Measurements from ENCODE around the gene HIP1. TPM values are rescaled to one million over a fixed set of nuclear protein-coding genes. Genes with fewer than 3 reads are reported as not detected.
A peak's percentile ranks its signal among the peaks of the same experiment; 100 is the strongest.

The HIP1 gene
- polyA plus RNA-seq, 1 of the 3 experiments (the other 2 are of a cell fraction) = 11.3 TPM

DNA sequence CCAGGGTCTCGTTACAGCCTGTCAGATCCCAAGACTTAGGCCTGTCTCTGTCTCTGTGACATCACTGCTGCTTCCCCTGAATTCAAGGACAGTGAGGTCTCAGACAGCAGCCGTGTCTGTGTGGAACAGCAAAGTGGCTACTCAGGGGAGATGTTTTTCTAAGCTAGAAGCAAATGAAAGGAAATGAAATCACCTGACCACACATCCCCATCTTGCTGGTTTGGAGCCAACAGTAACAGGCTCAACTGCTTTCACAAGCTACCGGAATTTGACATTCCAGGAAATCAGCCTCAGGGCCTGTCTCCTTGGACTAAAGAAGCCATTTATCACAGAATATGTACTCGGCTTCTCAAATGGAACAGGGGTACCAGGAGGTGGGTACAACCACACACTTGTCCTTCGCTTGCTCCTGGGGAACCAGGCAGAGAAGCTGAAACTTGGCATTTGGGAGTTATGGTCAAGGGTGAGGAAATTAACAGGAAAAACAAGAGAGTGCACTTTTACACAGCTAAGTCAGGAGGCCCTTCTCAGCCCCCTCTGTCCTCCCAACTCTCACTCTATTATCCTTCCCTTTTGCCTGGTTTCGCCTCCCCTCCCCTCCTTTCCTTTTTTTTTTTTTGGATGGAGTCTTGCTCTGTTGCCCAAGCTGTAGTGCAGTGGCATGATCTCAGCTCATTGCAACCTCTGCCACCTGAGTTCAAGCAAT lies 173.5 kb downstream of the HIP1 start:
- Histone ChIP-seq H3K36me3 (replicated peaks in 1 of 2; ENCODE audit: control insufficient read depth in 1 of 2, insufficient read depth in 2 of 2, low read length in 1 of 2) (peaks cover 0 to 15% of the 10 kb centered on the region in 2 experiments), H3K4me2 (no peak overlapping the region), H3K27me3 (ENCODE audit: insufficient read depth) (no peaks in the 10 kb centered on the region), H3K4me1 (ENCODE audit: control insufficient read depth in 1 of 2, insufficient read depth in 2 of 2, low read depth in 1 of 2, low read length in 1 of 2) (peaks cover 5 to 11% of the 10 kb centered on the region in 2 experiments; a peak in 2 of 4 replicates), H3K27ac (ENCODE audit: low read depth in 2 of 2, low read length in 1 of 2) (no peak overlapping the region), H3K9me2 (no peaks in the 10 kb centered on the region), H4K20me1 (ENCODE audit: insufficient read depth) (peaks cover 51% of the 10 kb centered on the region), H3F3A (replicated peaks; ENCODE audit: insufficient read depth) (peaks cover 17% of the 10 kb centered on the region), H3K9ac (no peak overlapping the region), H2AFZ (ENCODE audit: low read depth) (no peak overlapping the region), H3K79me2 (ENCODE audit: insufficient read depth) (no peaks in the 10 kb centered on the region), H3K9me3 (no peaks in the 10 kb centered on the region), H3K4me3 (ENCODE audit: low read depth in 2 of 2, low read length in 1 of 2) (no peak overlapping the region)
- 44% methylated on average over 6 of the region's 6 CpGs for WGBS (ENCODE audit: low lambda C conversion rate)
- CTCF ChIA-PET = no interaction called here
- peak; percentile 56 for DNase-seq
- POLR2A ChIA-PET = interaction anchor here (0.6 kb wide), 1 partner anchor 9 kb away, joined by 3 read pairs; no protein-coding TSS in a partner anchor
- TF ChIP-seq YY1 (IDR thresholded peaks at IDR 0.05; ENCODE audit: low read depth) (no peak), GABPA (IDR thresholded peaks at IDR 0.05; ENCODE audit: low read depth) (no peak), JUND (IDR thresholded peaks at IDR 0.05) (peak; percentile 54; the same call in 1 of the 2 replicates), POLR2AphosphoS5 (IDR thresholded peaks at IDR 0.05; ENCODE audit: low read depth, low read length) (peak; percentile 83; the same call in 1 of the 2 replicates), SMC3 (IDR thresholded peaks at IDR 0.05; ENCODE audit: low read depth, low read length) (no peak), FOSL2 (IDR thresholded peaks at IDR 0.05; ENCODE audit: borderline replicate concordance, low read depth) (peak; percentile 48; the same call in 1 of the 2 replicates), NFIC (IDR thresholded peaks at IDR 0.05; ENCODE audit: borderline replicate concordance) (peak; percentile 97), NRF1 (IDR thresholded peaks at IDR 0.05; ENCODE audit: low read depth, low read length) (no peak), ELF1 (IDR thresholded peaks at IDR 0.05) (no peak), CHD2 (IDR thresholded peaks at IDR 0.05; ENCODE audit: low read length, partially characterized antibody) (no peak), RAD21 (IDR thresholded peaks at IDR 0.05; ENCODE audit: low read length) (0 out of 2 replicates have a peak, but pooled peaks have one; percentile 16), GATA2 (CRISPR knock-in tag; IDR thresholded peaks at IDR 0.05) (no peak), MXI1 (IDR thresholded peaks at IDR 0.05; ENCODE audit: low read depth, low read length) (no peak), FOXJ3 (CRISPR knock-in tag; IDR thresholded peaks at IDR 0.05) (no peak), FOXM1 (IDR thresholded peaks at IDR 0.05; ENCODE audit: low read depth) (no peak; the same call in 1 of the 2 replicates), TEAD4 (IDR thresholded peaks at IDR 0.05; ENCODE audit: borderline replicate concordance, insufficient read depth) (peak; percentile 92), TCF12 (IDR thresholded peaks at IDR 0.05) (peak; percentile 92), EP300 (IDR thresholded peaks at IDR 0.05; ENCODE audit: borderline replicate concordance in 1 of 2, low read depth in 1 of 2, low read length in 1 of 2) (peak in 1 of 2 experiments; percentile 79; a peak in 2 of 4 replicates), RXRA (IDR thresholded peaks at IDR 0.05; ENCODE audit: borderline replicate concordance, low read depth) (no peak), RFX5 (IDR thresholded peaks at IDR 0.05; ENCODE audit: low read length) (no peak), EZH2phosphoT487 (IDR thresholded peaks at IDR 0.05; ENCODE audit: borderline replicate concordance, low read depth) (no peak), MEF2A (IDR thresholded peaks at IDR 0.05; ENCODE audit: borderline replicate concordance, low read depth) (no peak), RCOR1 (IDR thresholded peaks at IDR 0.05; ENCODE audit: low read length) (no peak)
- TF ChIP-seq, protein P1, sequence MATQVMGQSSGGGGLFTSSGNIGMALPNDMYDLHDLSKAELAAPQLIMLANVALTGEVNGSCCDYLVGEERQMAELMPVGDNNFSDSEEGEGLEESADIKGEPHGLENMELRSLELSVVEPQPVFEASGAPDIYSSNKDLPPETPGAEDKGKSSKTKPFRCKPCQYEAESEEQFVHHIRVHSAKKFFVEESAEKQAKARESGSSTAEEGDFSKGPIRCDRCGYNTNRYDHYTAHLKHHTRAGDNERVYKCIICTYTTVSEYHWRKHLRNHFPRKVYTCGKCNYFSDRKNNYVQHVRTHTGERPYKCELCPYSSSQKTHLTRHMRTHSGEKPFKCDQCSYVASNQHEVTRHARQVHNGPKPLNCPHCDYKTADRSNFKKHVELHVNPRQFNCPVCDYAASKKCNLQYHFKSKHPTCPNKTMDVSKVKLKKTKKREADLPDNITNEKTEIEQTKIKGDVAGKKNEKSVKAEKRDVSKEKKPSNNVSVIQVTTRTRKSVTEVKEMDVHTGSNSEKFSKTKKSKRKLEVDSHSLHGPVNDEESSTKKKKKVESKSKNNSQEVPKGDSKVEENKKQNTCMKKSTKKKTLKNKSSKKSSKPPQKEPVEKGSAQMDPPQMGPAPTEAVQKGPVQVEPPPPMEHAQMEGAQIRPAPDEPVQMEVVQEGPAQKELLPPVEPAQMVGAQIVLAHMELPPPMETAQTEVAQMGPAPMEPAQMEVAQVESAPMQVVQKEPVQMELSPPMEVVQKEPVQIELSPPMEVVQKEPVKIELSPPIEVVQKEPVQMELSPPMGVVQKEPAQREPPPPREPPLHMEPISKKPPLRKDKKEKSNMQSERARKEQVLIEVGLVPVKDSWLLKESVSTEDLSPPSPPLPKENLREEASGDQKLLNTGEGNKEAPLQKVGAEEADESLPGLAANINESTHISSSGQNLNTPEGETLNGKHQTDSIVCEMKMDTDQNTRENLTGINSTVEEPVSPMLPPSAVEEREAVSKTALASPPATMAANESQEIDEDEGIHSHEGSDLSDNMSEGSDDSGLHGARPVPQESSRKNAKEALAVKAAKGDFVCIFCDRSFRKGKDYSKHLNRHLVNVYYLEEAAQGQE (IDR thresholded peaks at IDR 0.05; ENCODE audit: low read depth, low read length) = peak; percentile 33; the same call in 1 of the 2 replicates
- TF ChIP-seq, protein P2, sequence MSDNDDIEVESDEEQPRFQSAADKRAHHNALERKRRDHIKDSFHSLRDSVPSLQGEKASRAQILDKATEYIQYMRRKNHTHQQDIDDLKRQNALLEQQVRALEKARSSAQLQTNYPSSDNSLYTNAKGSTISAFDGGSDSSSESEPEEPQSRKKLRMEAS (IDR thresholded peaks at IDR 0.05; ENCODE audit: low read depth) = peak; percentile 78
- TF ChIP-seq, protein P3, sequence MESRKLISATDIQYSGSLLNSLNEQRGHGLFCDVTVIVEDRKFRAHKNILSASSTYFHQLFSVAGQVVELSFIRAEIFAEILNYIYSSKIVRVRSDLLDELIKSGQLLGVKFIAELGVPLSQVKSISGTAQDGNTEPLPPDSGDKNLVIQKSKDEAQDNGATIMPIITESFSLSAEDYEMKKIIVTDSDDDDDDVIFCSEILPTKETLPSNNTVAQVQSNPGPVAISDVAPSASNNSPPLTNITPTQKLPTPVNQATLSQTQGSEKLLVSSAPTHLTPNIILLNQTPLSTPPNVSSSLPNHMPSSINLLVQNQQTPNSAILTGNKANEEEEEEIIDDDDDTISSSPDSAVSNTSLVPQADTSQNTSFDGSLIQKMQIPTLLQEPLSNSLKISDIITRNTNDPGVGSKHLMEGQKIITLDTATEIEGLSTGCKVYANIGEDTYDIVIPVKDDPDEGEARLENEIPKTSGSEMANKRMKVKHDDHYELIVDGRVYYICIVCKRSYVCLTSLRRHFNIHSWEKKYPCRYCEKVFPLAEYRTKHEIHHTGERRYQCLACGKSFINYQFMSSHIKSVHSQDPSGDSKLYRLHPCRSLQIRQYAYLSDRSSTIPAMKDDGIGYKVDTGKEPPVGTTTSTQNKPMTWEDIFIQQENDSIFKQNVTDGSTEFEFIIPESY (IDR thresholded peaks at IDR 0.05; ENCODE audit: borderline replicate concordance, low read depth) = peak; percentile 78; the same call in 1 of the 2 replicates
- TF ChIP-seq, protein P4, sequence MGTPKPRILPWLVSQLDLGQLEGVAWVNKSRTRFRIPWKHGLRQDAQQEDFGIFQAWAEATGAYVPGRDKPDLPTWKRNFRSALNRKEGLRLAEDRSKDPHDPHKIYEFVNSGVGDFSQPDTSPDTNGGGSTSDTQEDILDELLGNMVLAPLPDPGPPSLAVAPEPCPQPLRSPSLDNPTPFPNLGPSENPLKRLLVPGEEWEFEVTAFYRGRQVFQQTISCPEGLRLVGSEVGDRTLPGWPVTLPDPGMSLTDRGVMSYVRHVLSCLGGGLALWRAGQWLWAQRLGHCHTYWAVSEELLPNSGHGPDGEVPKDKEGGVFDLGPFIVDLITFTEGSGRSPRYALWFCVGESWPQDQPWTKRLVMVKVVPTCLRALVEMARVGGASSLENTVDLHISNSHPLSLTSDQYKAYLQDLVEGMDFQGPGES (IDR thresholded peaks at IDR 0.05; ENCODE audit: low read depth, low read length) = no peak
